ENCODE data around the gene NSD2.

Gene NSD2

DNA sequence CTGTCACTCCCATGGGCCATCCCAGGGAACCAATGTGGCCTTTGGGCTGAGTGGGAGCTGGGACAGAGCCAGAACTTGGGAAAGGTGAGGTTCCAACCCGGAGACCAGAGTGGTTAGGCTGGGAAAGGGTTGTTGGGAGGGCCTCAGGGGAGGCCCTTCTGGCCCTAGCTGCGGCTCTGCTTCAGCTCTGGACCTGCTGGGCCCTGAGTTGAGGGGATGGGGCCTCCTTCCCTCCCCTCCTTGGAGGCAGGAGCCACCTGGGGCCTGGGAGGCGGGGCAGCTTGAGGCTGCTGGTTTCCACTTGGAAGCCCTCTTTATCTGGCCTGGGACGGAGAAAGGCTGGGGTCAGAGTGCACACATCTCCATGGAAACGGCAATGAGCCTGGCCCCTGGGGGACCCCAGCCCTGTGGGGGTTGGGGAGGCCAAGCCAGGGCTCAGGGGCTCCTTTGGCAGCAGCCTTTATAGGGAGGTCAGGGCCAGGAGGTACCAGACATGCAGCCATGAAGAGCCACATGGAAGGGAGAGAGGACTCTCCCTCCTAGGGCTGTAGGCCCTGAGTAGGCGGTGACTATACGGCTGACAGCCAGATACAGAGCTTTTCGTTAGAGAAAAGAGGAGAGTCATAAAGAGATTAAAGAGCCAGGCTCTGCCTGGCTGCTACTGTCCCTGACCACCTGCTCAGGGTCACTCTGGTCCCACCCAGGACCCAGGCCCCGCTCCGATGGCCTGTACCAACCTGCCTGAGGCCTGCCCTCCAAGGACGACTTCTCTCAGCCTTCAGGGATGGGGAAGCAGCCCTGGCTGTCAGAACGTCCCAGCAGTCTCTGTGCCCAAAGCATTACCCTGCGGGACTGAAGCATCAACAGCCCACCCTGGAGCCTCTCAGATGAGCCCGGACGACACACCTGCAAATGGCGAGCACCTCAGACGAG lies 6.9 kb upstream of the NSD2 start:
- Histone ChIP-seq H4K20me1 (ENCODE audit: insufficient read depth, low read length) (peaks cover 5% of the 10 kb centered on the region; the same call in 1 of the 2 replicates), H3K36me3 (ENCODE audit: insufficient read depth, low read length) (no peaks in the 10 kb centered on the region), H3K79me2 (ENCODE audit: insufficient read depth, low read length) (no peaks in the 10 kb centered on the region), H2AFZ (ENCODE audit: low read depth, low read length) (no peak overlapping the region), H3K9me3 (ENCODE audit: insufficient read depth, low read length, severe bottlenecking) (no peaks in the 10 kb centered on the region), H3K4me3 (ENCODE audit: low read depth in 1 of 2, low read length in 2 of 2) (no peak overlapping the region), H3K4me1 (ENCODE audit: insufficient read depth, low read length) (peaks cover 2% of the 10 kb centered on the region; the same call in 1 of the 2 replicates), H3K27ac (ENCODE audit: low read length) (no peak overlapping the region), H3K27me3 (ENCODE audit: insufficient read depth, low read length, poor library complexity) (peaks cover 2% of the 10 kb centered on the region), H3K4me2 (ENCODE audit: insufficient read depth, low read length) (no peak overlapping the region), H3K9ac (ENCODE audit: low read depth, low read length) (no peak overlapping the region)
- no peak for DNase-seq
- TF ChIP-seq EZH2 (IDR thresholded peaks at IDR 0.05; ENCODE audit: borderline replicate concordance, low read depth, low read length, severe bottlenecking), result no peak
- TF ChIP-seq, protein P1, sequence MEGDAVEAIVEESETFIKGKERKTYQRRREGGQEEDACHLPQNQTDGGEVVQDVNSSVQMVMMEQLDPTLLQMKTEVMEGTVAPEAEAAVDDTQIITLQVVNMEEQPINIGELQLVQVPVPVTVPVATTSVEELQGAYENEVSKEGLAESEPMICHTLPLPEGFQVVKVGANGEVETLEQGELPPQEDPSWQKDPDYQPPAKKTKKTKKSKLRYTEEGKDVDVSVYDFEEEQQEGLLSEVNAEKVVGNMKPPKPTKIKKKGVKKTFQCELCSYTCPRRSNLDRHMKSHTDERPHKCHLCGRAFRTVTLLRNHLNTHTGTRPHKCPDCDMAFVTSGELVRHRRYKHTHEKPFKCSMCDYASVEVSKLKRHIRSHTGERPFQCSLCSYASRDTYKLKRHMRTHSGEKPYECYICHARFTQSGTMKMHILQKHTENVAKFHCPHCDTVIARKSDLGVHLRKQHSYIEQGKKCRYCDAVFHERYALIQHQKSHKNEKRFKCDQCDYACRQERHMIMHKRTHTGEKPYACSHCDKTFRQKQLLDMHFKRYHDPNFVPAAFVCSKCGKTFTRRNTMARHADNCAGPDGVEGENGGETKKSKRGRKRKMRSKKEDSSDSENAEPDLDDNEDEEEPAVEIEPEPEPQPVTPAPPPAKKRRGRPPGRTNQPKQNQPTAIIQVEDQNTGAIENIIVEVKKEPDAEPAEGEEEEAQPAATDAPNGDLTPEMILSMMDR (IDR thresholded peaks at IDR 0.05; ENCODE audit: borderline replicate concordance, extremely low read depth, low read length, poor library complexity, severe bottlenecking), result no peak
- no peak for ATAC-seq (ENCODE audit: insufficient read depth, low read depth)

DNA sequence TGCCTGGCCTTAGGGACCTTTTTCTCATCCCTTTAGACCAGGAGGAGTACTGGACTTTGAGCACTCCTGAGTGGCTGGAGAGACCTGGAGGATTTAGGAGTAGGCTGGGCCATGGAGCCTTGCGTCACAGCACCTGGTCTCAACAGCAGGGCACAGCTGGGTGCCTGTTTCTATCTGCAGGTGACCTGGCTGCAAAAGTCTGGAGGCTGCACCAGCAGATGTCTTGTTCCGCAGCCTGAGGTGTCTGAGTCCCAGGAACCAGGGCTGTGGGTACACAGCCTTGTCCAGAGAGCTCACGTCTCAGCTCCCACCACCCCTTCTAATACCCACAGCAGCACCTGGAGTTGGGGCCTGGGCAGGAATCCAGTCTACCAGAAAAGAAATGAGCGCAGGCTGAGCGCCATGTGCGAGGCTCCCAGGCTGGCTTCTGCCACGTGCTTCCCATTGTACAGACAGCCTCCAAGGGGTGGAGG lies 5.0 kb upstream of the NSD2 start:
- Histone ChIP-seq H2AFZ (ENCODE audit: low read depth, low read length) (no peak overlapping the region), H3K9ac (ENCODE audit: low read depth, low read length) (no peak overlapping the region), H3K4me1 (ENCODE audit: insufficient read depth, low read length) (peaks cover 14% of the 10 kb centered on the region), H3K9me3 (ENCODE audit: insufficient read depth, low read length, severe bottlenecking) (no peaks in the 10 kb centered on the region), H3K79me2 (ENCODE audit: insufficient read depth, low read length) (peaks cover 9% of the 10 kb centered on the region), H3K27me3 (ENCODE audit: insufficient read depth, low read length, poor library complexity) (peaks cover 2% of the 10 kb centered on the region), H3K27ac (ENCODE audit: low read length) (no peak overlapping the region), H4K20me1 (ENCODE audit: insufficient read depth, low read length) (0 out of 2 replicates have a peak, but pooled peaks cover under 1% of the 10 kb centered on the region), H3K4me2 (ENCODE audit: insufficient read depth, low read length) (no peak overlapping the region), H3K36me3 (ENCODE audit: insufficient read depth, low read length) (no peaks in the 10 kb centered on the region; the same call in 1 of the 2 replicates), H3K4me3 (ENCODE audit: low read depth in 1 of 2, low read length in 2 of 2) (no peak overlapping the region)
- TF ChIP-seq EZH2 (IDR thresholded peaks at IDR 0.05; ENCODE audit: borderline replicate concordance, low read depth, low read length, severe bottlenecking), result no peak
- TF ChIP-seq, protein P1 (IDR thresholded peaks at IDR 0.05; ENCODE audit: borderline replicate concordance, extremely low read depth, low read length, poor library complexity, severe bottlenecking), result no peak
- ATAC-seq (ENCODE audit: insufficient read depth, low read depth), result no peak
- DNase-seq, result no peak

DNA sequence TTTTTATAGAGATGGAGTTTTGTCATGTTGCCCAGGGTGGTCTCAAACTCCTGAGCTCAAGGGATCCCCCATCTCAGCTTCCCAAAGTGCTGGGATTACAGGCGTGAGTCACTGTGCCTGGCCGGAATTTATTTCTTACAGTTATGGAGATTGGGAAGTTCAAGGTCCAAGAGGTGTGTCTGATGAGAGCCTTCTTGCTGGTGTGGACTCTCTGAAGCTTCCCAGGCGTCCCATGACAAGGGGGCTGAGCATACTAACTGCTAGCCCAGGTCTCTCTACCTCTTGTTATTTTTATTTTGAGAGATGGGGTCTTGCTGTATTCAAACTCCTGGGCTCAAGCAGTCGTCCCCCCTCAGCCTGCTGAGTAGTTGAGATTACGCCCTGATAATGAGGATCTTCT lies 2.9 kb upstream of the NSD2 start:
- H3K9ac ChIP-seq (ENCODE audit: low read depth, low read length), result no peak overlapping the region
- H3K4me2 ChIP-seq (ENCODE audit: insufficient read depth, low read length), result no peak overlapping the region
- H3K4me3 ChIP-seq (ENCODE audit: low read depth in 1 of 2, low read length in 2 of 2), result no peak overlapping the region
- peaks cover 15% of the 10 kb centered on the region for H3K36me3 ChIP-seq (ENCODE audit: insufficient read depth, low read length)
- no peak overlapping the region for H2AFZ ChIP-seq (ENCODE audit: low read depth, low read length)
- DNase-seq (no peak), ATAC-seq (ENCODE audit: insufficient read depth, low read depth) (no peak)
- H3K27ac ChIP-seq (ENCODE audit: low read length), result no peak overlapping the region
- peaks cover 2% of the 10 kb centered on the region for H3K27me3 ChIP-seq (ENCODE audit: insufficient read depth, low read length, poor library complexity)
- no peaks in the 10 kb centered on the region for H3K9me3 ChIP-seq (ENCODE audit: insufficient read depth, low read length, severe bottlenecking)
- peaks cover 13% of the 10 kb centered on the region; the same call in 1 of the 2 replicates for H4K20me1 ChIP-seq (ENCODE audit: insufficient read depth, low read length)
- TF ChIP-seq, protein P1 (IDR thresholded peaks at IDR 0.05; ENCODE audit: borderline replicate concordance, extremely low read depth, low read length, poor library complexity, severe bottlenecking), result no peak
- no peak for TF ChIP-seq EZH2 (IDR thresholded peaks at IDR 0.05; ENCODE audit: borderline replicate concordance, low read depth, low read length, severe bottlenecking)
- peaks cover 29% of the 10 kb centered on the region for H3K79me2 ChIP-seq (ENCODE audit: insufficient read depth, low read length)
- peaks cover 25% of the 10 kb centered on the region for H3K4me1 ChIP-seq (ENCODE audit: insufficient read depth, low read length)

Data from DND-41 (cell line).